ENCODE data around the gene CLCN7. TPM values are rescaled to one million over a fixed set of nuclear protein-coding genes. Genes with fewer than 3 reads are reported as not detected.

The CLCN7 gene
- total and polyA plus RNA-seq, 2 donors (not counting 3 experiments of a cell fraction or from before 2014, with no cell fraction given), result 59.8 to 94.9 TPM

- no peak overlapping the region for H3K9ac ChIP-seq (replicated peaks; ENCODE audit: extremely low read depth, insufficient read depth, low read length)
- FAIRE-seq, result no peak
- no peaks in the 10 kb centered on the region for H3K4me1 ChIP-seq (ENCODE audit: control insufficient read depth, extremely low read depth, insufficient read depth, low read length)
Observed at GRCh38 chr16:1505073-1505844, 30.4 kb upstream of the CLCN7 start.

More at GRCh38 chr16:1505073-1505844, 30.4 kb upstream of the CLCN7 start:
- POLR2A ChIA-PET, result no interaction called here
- intact Hi-C loops (cut with micrococcal nuclease), result no loop called here
- H3K4me3 ChIP-seq (replicated peaks in 1 of 3; ENCODE audit: insufficient read depth in 1 of 3, low read depth in 1 of 3, low read length in 3 of 3), result no peak overlapping the region
- CTCF ChIA-PET, result interaction anchor here (0.7 kb wide), 1 partner anchor 36 kb away, joined by 3 read pairs; no protein-coding TSS in a partner anchor
- H3K27ac ChIP-seq (ENCODE audit: insufficient read depth, low read depth, low read length), result no peak overlapping the region
- H3K79me2 ChIP-seq (ENCODE audit: control insufficient read depth, insufficient read depth, low read length), result no peaks in the 10 kb centered on the region
- dilution Hi-C loops (cut with MboI; ENCODE audit: extremely low pct_ligation_motif_present, low sequenced_read_pairs), result no loop called here
- H3K9me1 ChIP-seq (replicated peaks; ENCODE audit: control insufficient read depth, extremely low read depth, insufficient read depth, low read length), result no peaks in the 10 kb centered on the region
- no peak overlapping the region for H3K4me2 ChIP-seq (ENCODE audit: insufficient read depth, low read length)
- H3K27me3 ChIP-seq (ENCODE audit: control insufficient read depth in 2 of 2, insufficient read depth in 2 of 2, low read length in 2 of 2), result no peaks in the 10 kb centered on the region
- BruUV-seq (replicated peaks), result no TSS peak
- DNase-seq (ENCODE audit: low read depth, low spot score), result no peak
- peaks cover 9 to 33% of the 10 kb centered on the region in 2 experiments for H3K36me3 ChIP-seq (ENCODE audit: control insufficient read depth in 2 of 2, extremely low read depth in 1 of 2, insufficient read depth in 2 of 2, low read length in 2 of 2)
- no peak overlapping the region for H2AFZ ChIP-seq (ENCODE audit: low read depth, low read length)
- no peaks in the 10 kb centered on the region for H4K20me1 ChIP-seq (replicated peaks; ENCODE audit: control insufficient read depth, extremely low read depth, insufficient read depth, low read length)
- no peak for TF ChIP-seq EZH2 (IDR thresholded peaks at IDR 0.05; ENCODE audit: borderline replicate concordance, low read depth, low read length, severe bottlenecking)
- TF ChIP-seq GATA2 (IDR thresholded peaks at IDR 0.05; ENCODE audit: insufficient read depth, insufficient read length, low read depth, low read length), result no peak
- TF ChIP-seq, protein P1, sequence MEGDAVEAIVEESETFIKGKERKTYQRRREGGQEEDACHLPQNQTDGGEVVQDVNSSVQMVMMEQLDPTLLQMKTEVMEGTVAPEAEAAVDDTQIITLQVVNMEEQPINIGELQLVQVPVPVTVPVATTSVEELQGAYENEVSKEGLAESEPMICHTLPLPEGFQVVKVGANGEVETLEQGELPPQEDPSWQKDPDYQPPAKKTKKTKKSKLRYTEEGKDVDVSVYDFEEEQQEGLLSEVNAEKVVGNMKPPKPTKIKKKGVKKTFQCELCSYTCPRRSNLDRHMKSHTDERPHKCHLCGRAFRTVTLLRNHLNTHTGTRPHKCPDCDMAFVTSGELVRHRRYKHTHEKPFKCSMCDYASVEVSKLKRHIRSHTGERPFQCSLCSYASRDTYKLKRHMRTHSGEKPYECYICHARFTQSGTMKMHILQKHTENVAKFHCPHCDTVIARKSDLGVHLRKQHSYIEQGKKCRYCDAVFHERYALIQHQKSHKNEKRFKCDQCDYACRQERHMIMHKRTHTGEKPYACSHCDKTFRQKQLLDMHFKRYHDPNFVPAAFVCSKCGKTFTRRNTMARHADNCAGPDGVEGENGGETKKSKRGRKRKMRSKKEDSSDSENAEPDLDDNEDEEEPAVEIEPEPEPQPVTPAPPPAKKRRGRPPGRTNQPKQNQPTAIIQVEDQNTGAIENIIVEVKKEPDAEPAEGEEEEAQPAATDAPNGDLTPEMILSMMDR (IDR thresholded peaks at IDR 0.05; ENCODE audit: extremely low read depth in 1 of 2, insufficient read depth in 1 of 2, low read depth in 1 of 2, low read length in 2 of 2), result no peak
- no peak for TF ChIP-seq MYC (IDR thresholded peaks at IDR 0.05; ENCODE audit: low read depth, low read length)
- no peak for TF ChIP-seq FOS (IDR thresholded peaks at IDR 0.05; ENCODE audit: borderline replicate concordance, insufficient read depth, low read length)
- TF ChIP-seq JUN (IDR thresholded peaks at IDR 0.05; ENCODE audit: borderline replicate concordance, insufficient read depth, insufficient read length, low read depth), result no peak
- TF ChIP-seq POLR2A (IDR thresholded peaks at IDR 0.05; ENCODE audit: low read depth, low read length), result no peak
- no peak for TF ChIP-seq POLR2AphosphoS5 (IDR thresholded peaks at IDR 0.05; ENCODE audit: insufficient read depth, low read depth, low read length)
- TF ChIP-seq MAX (IDR thresholded peaks at IDR 0.05; ENCODE audit: insufficient read depth, insufficient read length), result no peak
- no peaks in the 10 kb centered on the region for H3K9me3 ChIP-seq (replicated peaks; ENCODE audit: control insufficient read depth, insufficient read depth, low read length)
